ENCODE results near the gene FOXK1. TPM values are rescaled to one million over a fixed set of nuclear protein-coding genes. Genes with fewer than 3 reads are reported as not detected.

Gene FOXK1
- total RNA-seq, 1 donor from 2014 or later, result 35.6 TPM

GRCh38 chr7:4722960-4723630 is 41.0 kb downstream of the FOXK1 start:
- H3K36me3 Mint-ChIP-seq (ENCODE audit: low read depth), result peaks cover 25% of the 10 kb centered on the region
- no peaks in the 10 kb centered on the region for H3K27me3 Mint-ChIP-seq (ENCODE audit: low read depth)
- no peak for DNase-seq (ENCODE audit: low spot score)
- no peak overlapping the region for H3K4me3 Mint-ChIP-seq (ENCODE audit: low read depth)
- intact Hi-C loops (cut with micrococcal nuclease), result no loop called here
- H3K27ac Mint-ChIP-seq, result no peak overlapping the region
- no peaks in the 10 kb centered on the region for H3K9me3 Mint-ChIP-seq
- H3K4me1 Mint-ChIP-seq (ENCODE audit: low read depth), result peaks cover 23% of the 10 kb centered on the region

DNA sequence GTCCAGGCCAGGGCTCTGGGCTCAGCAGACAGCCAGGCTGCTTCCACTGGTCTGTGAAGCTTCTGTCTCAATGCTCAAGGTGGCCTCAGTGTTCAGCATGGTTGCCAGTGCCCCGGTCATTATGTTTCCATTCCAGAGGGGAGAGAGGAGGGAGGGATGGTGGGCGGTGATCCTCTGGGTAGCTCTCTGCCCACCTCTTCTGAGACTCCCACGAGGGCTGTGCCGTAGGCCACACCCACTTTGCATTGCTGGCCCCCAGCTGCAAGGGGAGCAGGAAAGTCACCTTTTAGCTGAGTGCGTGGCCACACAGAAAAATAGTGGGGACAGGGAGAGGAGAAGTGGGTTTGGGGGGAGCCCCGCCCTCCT is 42.5 kb downstream of the FOXK1 start:
- peak overlapping the region; percentile 84 for H3K4me3 Mint-ChIP-seq (ENCODE audit: low read depth)
- H3K36me3 Mint-ChIP-seq (ENCODE audit: low read depth), result peaks cover 32% of the 10 kb centered on the region
- DNase-seq (ENCODE audit: low spot score), result no peak
- H3K9me3 Mint-ChIP-seq, result no peaks in the 10 kb centered on the region
- H3K27ac Mint-ChIP-seq, result peak overlapping the region; percentile 83
- H3K27me3 Mint-ChIP-seq (ENCODE audit: low read depth), result no peaks in the 10 kb centered on the region
- intact Hi-C loops (cut with micrococcal nuclease), result loop anchor here (2.0 kb wide), 1 partner anchor 20 kb away; no protein-coding TSS in a partner anchor
- peaks cover 23% of the 10 kb centered on the region for H3K4me1 Mint-ChIP-seq (ENCODE audit: low read depth)

DNA sequence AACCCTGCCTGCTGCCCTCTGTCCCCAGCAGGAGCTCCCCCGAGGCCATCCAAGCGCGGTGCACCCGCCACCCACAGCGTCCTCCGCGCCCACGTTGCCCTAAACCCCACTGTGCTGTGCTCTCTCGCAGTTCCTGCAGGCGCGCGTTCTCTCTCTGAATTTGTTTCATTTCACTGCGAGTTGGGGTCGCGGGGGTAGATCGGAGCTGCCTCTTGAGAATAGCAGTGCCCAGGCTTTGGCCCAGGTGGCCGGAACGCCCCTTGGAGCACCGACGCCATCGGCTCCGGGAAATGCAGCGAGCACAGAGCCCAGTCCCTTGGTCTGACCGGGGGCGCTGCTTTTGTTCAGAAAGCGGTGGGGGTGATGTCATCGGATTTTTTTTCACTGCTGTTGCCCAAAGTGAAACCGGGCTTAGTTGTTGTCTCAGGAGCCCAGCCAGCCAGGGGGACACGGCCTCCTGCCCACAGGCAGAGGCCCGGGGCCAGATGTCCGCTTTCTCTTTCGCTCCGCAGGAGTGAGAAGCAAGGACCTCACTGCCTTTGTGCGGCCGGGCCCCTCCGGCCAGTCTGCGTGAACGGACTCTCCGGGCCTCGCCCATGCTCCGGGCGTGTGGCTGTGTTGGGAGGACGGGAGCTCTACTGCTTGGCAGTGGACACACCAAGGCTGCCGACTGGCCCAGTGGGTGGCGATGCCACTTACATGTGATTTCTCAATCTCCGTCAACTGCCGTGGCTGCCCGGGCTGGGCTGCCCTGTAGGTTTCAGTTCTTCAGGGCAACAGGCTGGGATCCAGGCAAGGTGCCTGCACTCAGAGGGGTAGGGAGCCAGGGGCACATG is 43.1 kb downstream of the FOXK1 start:
- intact Hi-C loops (cut with micrococcal nuclease), result loop anchor here (2.0 kb wide), 1 partner anchor 20 kb away; no protein-coding TSS in a partner anchor
- H3K27me3 Mint-ChIP-seq (ENCODE audit: low read depth), result no peaks in the 10 kb centered on the region
- peaks cover 22% of the 10 kb centered on the region for H3K4me1 Mint-ChIP-seq (ENCODE audit: low read depth)

GRCh38 chr7:4725850-4726450 is 43.9 kb downstream of the FOXK1 start:
- Mint-ChIP-seq H3K9me3 (no peaks in the 10 kb centered on the region), H3K27ac (peak overlapping the region; percentile 83), H3K36me3 (ENCODE audit: low read depth) (peaks cover 23% of the 10 kb centered on the region), H3K4me3 (ENCODE audit: low read depth) (peak overlapping the region; percentile 84), H3K4me1 (ENCODE audit: low read depth) (peaks cover 25% of the 10 kb centered on the region), H3K27me3 (ENCODE audit: low read depth) (no peaks in the 10 kb centered on the region)
- intact Hi-C loops (cut with micrococcal nuclease), result loop anchor here (2.0 kb wide), 1 partner anchor 19 kb away; no protein-coding TSS in a partner anchor
- no peak for DNase-seq (ENCODE audit: low spot score)

More for the DNA sequence above, 43.1 kb downstream of the FOXK1 start:
- Mint-ChIP-seq H3K36me3 (ENCODE audit: low read depth) (peaks cover 27% of the 10 kb centered on the region), H3K4me3 (ENCODE audit: low read depth) (peak overlapping the region; percentile 84), H3K27ac (peak overlapping the region; percentile 83), H3K9me3 (no peaks in the 10 kb centered on the region)
- peak; percentile 60 for DNase-seq (ENCODE audit: low spot score)

- no peaks in the 10 kb centered on the region for H3K9me3 Mint-ChIP-seq
- no peak for DNase-seq (ENCODE audit: low spot score)
- no peak overlapping the region for H3K4me3 Mint-ChIP-seq (ENCODE audit: low read depth)
- H3K27me3 Mint-ChIP-seq (ENCODE audit: low read depth), result no peaks in the 10 kb centered on the region
- H3K36me3 Mint-ChIP-seq (ENCODE audit: low read depth), result peaks cover 21% of the 10 kb centered on the region
- H3K27ac Mint-ChIP-seq, result peak overlapping the region; percentile 33
- intact Hi-C loops (cut with micrococcal nuclease), result no loop called here
- H3K4me1 Mint-ChIP-seq (ENCODE audit: low read depth), result peaks cover 25% of the 10 kb centered on the region
Observed at GRCh38 chr7:4726566-4726965, 44.5 kb downstream of the FOXK1 start.

DNA sequence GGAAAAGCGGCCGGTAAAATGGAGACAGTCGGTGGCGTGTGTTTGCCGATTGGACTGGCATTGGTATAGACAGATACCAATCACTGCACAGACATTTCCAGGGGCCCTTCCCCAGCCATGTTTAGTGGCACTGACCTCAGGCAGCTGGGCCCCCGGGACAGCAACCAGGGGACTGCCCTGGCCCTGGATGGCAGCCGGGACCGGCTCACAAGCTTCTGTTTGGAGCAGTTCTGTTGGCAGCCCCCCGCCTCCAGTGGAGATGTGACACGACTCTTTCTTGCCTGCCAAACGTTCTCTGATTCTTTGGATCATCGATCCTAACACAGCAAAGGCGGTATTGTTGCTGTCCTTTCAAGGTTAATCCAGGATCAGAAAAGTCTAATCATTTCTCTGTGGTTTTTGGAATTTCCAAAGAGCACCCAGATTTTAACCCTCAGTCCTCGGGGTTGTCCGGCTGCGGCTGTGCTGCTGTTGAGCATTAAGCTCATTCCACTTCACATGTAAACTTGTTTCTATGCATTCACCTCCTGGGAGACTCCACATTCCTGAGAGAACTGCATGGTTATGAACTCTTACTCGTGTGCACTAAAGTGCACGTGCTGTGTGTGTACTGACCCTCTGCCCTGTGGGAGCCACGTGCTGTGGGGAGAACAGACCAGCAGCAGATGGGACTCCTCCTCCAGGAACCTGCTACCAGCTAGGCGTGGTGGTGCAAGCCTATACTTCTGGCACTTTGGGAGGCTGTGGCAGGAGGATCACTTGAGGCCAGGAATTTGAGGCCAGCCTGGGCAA is 46.0 kb downstream of the FOXK1 start:
- H3K27ac Mint-ChIP-seq, result no peak overlapping the region
- no peak overlapping the region for H3K4me3 Mint-ChIP-seq (ENCODE audit: low read depth)
- peaks cover 27% of the 10 kb centered on the region for H3K4me1 Mint-ChIP-seq (ENCODE audit: low read depth)
- H3K27me3 Mint-ChIP-seq (ENCODE audit: low read depth), result no peaks in the 10 kb centered on the region
- no peaks in the 10 kb centered on the region for H3K9me3 Mint-ChIP-seq
- intact Hi-C loops (cut with micrococcal nuclease), result no loop called here
- H3K36me3 Mint-ChIP-seq (ENCODE audit: low read depth), result peaks cover 23% of the 10 kb centered on the region
- DNase-seq (ENCODE audit: low spot score), result no peak

GRCh38 chr7:4729266-4729665 is 47.2 kb downstream of the FOXK1 start:
- intact Hi-C loops (cut with micrococcal nuclease), result no loop called here
- H3K27ac Mint-ChIP-seq, result no peak overlapping the region
- no peaks in the 10 kb centered on the region for H3K9me3 Mint-ChIP-seq
- peaks cover 20% of the 10 kb centered on the region for H3K36me3 Mint-ChIP-seq (ENCODE audit: low read depth)
- no peak for DNase-seq (ENCODE audit: low spot score)
- peaks cover 36% of the 10 kb centered on the region for H3K4me1 Mint-ChIP-seq (ENCODE audit: low read depth)
- no peaks in the 10 kb centered on the region for H3K27me3 Mint-ChIP-seq (ENCODE audit: low read depth)
- no peak overlapping the region for H3K4me3 Mint-ChIP-seq (ENCODE audit: low read depth)

GRCh38 chr7:4730276-4730675 is 48.2 kb downstream of the FOXK1 start:
- Mint-ChIP-seq H3K36me3 (ENCODE audit: low read depth) (peaks cover 17% of the 10 kb centered on the region), H3K27ac (no peak overlapping the region), H3K4me1 (ENCODE audit: low read depth) (peaks cover 32% of the 10 kb centered on the region), H3K27me3 (ENCODE audit: low read depth) (no peaks in the 10 kb centered on the region), H3K4me3 (ENCODE audit: low read depth) (no peak overlapping the region), H3K9me3 (no peaks in the 10 kb centered on the region)
- intact Hi-C loops (cut with micrococcal nuclease), result no loop called here
- no peak for DNase-seq (ENCODE audit: low spot score)

- Mint-ChIP-seq H3K4me3 (ENCODE audit: low read depth) (no peak overlapping the region), H3K27me3 (ENCODE audit: low read depth) (no peaks in the 10 kb centered on the region), H3K36me3 (ENCODE audit: low read depth) (peaks cover 17% of the 10 kb centered on the region), H3K4me1 (ENCODE audit: low read depth) (peaks cover 27% of the 10 kb centered on the region), H3K27ac (no peak overlapping the region), H3K9me3 (no peaks in the 10 kb centered on the region)
- intact Hi-C loops (cut with micrococcal nuclease), result no loop called here
- no peak for DNase-seq (ENCODE audit: low spot score)
Observed at GRCh38 chr7:4730971-4731370, 48.9 kb downstream of the FOXK1 start.

GRCh38 chr7:4731803-4732202 is 49.7 kb downstream of the FOXK1 start:
- intact Hi-C loops (cut with micrococcal nuclease), result no loop called here
- H3K4me1 Mint-ChIP-seq (ENCODE audit: low read depth), result peaks cover 24% of the 10 kb centered on the region
- H3K9me3 Mint-ChIP-seq, result no peaks in the 10 kb centered on the region
- H3K4me3 Mint-ChIP-seq (ENCODE audit: low read depth), result no peak overlapping the region
- H3K27ac Mint-ChIP-seq, result no peak overlapping the region
- no peaks in the 10 kb centered on the region for H3K27me3 Mint-ChIP-seq (ENCODE audit: low read depth)
- no peak for DNase-seq (ENCODE audit: low spot score)
- peaks cover 17% of the 10 kb centered on the region for H3K36me3 Mint-ChIP-seq (ENCODE audit: low read depth)

- no peak overlapping the region for H3K4me3 Mint-ChIP-seq (ENCODE audit: low read depth)
- no peak for DNase-seq (ENCODE audit: low spot score)
Observed at GRCh38 chr7:4733936-4734528, 51.9 kb downstream of the FOXK1 start.

More at GRCh38 chr7:4733936-4734528, 51.9 kb downstream of the FOXK1 start:
- peaks cover 36% of the 10 kb centered on the region for H3K4me1 Mint-ChIP-seq (ENCODE audit: low read depth)
- H3K27me3 Mint-ChIP-seq (ENCODE audit: low read depth), result no peaks in the 10 kb centered on the region
- intact Hi-C loops (cut with micrococcal nuclease), result no loop called here
- peak overlapping the region; percentile 28 for H3K27ac Mint-ChIP-seq
- no peaks in the 10 kb centered on the region for H3K9me3 Mint-ChIP-seq
- peaks cover 13% of the 10 kb centered on the region for H3K36me3 Mint-ChIP-seq (ENCODE audit: low read depth)

Measured in activated T-helper 2 cell treated with anti-CD3 and anti-CD28 coated beads, Interferon-gamma antibody, Interleukin-2, Interleukin-4, amounts not matched to agents 10 μg/mL and 5 μg/mL and 100 μg/mL, durations not matched to agents 14 hours and 24 hours and 36 hours (primary cell).